Osteocyte (in vitro differentiated cells): Measurements from ENCODE around the gene C5orf15. TPM values are rescaled to one million over a fixed set of nuclear protein-coding genes. Genes with fewer than 3 reads are reported as not detected.

ENCODE experiments used
- DNase-seq: peaks from one replicate; pipeline ENCODE4 v3.0.0; 2021; ENCODE audit warnings: mixed read lengths; ENCODE audit not compliant: unreplicated experiment; ENCODE audit errors: extremely low spot score
- H3K27ac Mint-ChIP-seq: one replicate; pipeline ENCODE4 v1.8.0; 2021; ENCODE audit warnings: mild to moderate bottlenecking, mixed read lengths; ENCODE audit not compliant: unreplicated experiment
- H3K27me3 Mint-ChIP-seq: one replicate; pipeline ENCODE4 v1.8.0; 2021; ENCODE audit warnings: mixed read lengths; ENCODE audit not compliant: unreplicated experiment
- H3K36me3 Mint-ChIP-seq: one replicate; pipeline ENCODE4 v1.8.0; 2021; ENCODE audit warnings: mixed read lengths; ENCODE audit not compliant: unreplicated experiment
- H3K4me1 Mint-ChIP-seq: one replicate; pipeline ENCODE4 v1.8.0; 2021; ENCODE audit warnings: mixed read lengths; ENCODE audit not compliant: unreplicated experiment
- H3K4me3 Mint-ChIP-seq: one replicate; pipeline ENCODE4 v1.8.0; 2021; ENCODE audit warnings: mild to moderate bottlenecking, moderate library complexity, mixed read lengths; ENCODE audit not compliant: unreplicated experiment
- H3K9me3 Mint-ChIP-seq: one replicate; pipeline ENCODE4 v1.8.0; 2021; ENCODE audit warnings: mixed read lengths; ENCODE audit not compliant: unreplicated experiment
- total RNA-seq: library from RNA; stranded (reverse); gene quantifications from 2 replicates; pipeline ENCODE4 v1.2.1, GENCODE V29; 2021
- TF ChIP-seq, protein P1 (sequence below): fragments of 200-600 bp; sonication (generic); IDR thresholded peaks from 2 replicates; pipeline ENCODE4 v1.5.0; 2021; ENCODE audit warnings: antibody characterized with exemption, mild to moderate bottlenecking, moderate library complexity

C5orf15 gene
- total RNA-seq, 1 donor from 2014 or later = 62.6 TPM

GRCh38 chr5:133916479-133916878 lies 51.9 kb downstream of the C5orf15 start:
- DNase-seq = no peak
- TF ChIP-seq, protein P1, sequence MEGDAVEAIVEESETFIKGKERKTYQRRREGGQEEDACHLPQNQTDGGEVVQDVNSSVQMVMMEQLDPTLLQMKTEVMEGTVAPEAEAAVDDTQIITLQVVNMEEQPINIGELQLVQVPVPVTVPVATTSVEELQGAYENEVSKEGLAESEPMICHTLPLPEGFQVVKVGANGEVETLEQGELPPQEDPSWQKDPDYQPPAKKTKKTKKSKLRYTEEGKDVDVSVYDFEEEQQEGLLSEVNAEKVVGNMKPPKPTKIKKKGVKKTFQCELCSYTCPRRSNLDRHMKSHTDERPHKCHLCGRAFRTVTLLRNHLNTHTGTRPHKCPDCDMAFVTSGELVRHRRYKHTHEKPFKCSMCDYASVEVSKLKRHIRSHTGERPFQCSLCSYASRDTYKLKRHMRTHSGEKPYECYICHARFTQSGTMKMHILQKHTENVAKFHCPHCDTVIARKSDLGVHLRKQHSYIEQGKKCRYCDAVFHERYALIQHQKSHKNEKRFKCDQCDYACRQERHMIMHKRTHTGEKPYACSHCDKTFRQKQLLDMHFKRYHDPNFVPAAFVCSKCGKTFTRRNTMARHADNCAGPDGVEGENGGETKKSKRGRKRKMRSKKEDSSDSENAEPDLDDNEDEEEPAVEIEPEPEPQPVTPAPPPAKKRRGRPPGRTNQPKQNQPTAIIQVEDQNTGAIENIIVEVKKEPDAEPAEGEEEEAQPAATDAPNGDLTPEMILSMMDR = no peak
- Mint-ChIP-seq H3K27ac (no peak overlapping the region), H3K4me3 (no peak overlapping the region), H3K4me1 (no peaks in the 10 kb centered on the region), H3K36me3 (no peaks in the 10 kb centered on the region), H3K27me3 (peaks cover 6% of the 10 kb centered on the region), H3K9me3 (no peaks in the 10 kb centered on the region)

DNA sequence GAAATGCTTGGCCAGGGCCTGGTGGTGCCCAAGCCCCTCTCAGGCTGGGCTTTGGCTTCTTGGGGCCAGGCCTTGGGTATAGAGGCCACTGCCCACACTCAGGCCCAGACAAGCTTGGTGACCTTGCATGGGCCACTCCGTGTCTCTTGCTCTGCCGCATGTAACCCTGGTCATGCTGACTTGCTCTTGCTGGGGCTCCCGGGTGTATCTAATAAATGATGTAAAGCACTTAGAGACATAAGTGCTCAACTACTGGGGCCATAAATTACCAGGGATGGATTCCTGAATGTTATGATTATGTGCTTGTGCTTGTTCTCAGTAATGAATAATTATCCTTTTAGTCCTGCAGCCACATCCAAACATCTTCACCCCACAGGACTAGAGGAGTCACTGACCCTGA lies 54.0 kb downstream of the C5orf15 start:
- Mint-ChIP-seq H3K27me3 (peaks cover 6% of the 10 kb centered on the region), H3K27ac (no peak overlapping the region), H3K4me1 (no peaks in the 10 kb centered on the region), H3K36me3 (no peaks in the 10 kb centered on the region), H3K4me3 (no peak overlapping the region), H3K9me3 (no peaks in the 10 kb centered on the region)
- TF ChIP-seq, protein P1 = no peak
- DNase-seq = no peak

DNA sequence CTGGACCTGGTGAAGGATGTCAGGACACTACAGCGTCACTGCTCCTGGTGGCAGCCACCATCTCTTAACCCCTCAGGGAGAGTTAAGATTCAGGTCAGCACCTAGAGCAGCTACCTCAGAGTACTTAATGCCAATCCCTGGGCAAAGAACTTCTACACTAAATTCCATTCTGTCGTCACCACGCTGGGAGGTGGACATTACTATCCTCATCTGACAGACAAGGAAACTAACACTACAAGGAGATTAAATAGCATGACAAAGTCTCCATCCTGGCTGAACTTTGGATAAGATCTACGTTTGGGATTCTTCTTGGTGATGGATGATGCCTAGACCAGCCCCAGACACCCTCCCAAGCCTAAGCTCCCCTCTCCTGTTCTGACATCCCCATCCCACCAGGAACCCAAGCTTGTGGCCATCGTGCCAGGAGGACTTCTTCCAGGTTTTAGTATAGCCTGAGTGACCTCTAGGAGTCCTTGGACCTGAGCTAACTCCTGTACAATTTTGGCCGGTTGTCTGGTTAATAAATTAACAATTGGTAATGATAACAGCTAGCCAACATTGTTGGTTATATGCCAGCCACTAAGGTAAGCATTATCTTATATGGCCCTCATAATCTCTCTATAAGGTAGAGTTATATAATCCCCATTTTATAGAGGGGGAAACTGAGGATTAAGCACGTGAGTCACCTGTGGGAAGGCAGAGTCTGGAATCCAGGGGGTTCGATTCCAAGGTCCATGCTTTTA lies 54.8 kb downstream of the C5orf15 start:
- no peak for DNase-seq
- Mint-ChIP-seq H3K4me1 (no peaks in the 10 kb centered on the region), H3K27me3 (peaks cover 6% of the 10 kb centered on the region), H3K4me3 (no peak overlapping the region), H3K27ac (no peak overlapping the region), H3K9me3 (no peaks in the 10 kb centered on the region), H3K36me3 (no peaks in the 10 kb centered on the region)
- TF ChIP-seq, protein P1 = no peak

- H3K4me3 Mint-ChIP-seq = no peak overlapping the region
- TF ChIP-seq, protein P1 = no peak
- H3K27me3 Mint-ChIP-seq = peaks cover 6% of the 10 kb centered on the region
- H3K27ac Mint-ChIP-seq = no peak overlapping the region
- no peaks in the 10 kb centered on the region for H3K4me1 Mint-ChIP-seq
- H3K36me3 Mint-ChIP-seq = no peaks in the 10 kb centered on the region
- DNase-seq = no peak
- H3K9me3 Mint-ChIP-seq = no peaks in the 10 kb centered on the region
Measured at GRCh38 chr5:133912951-133913350, 55.5 kb downstream of the C5orf15 start.

- Mint-ChIP-seq H3K9me3 (no peaks in the 10 kb centered on the region), H3K36me3 (no peaks in the 10 kb centered on the region), H3K27ac (no peak overlapping the region), H3K27me3 (peaks cover under 1% of the 10 kb centered on the region), H3K4me1 (no peaks in the 10 kb centered on the region), H3K4me3 (no peak overlapping the region)
- no peak for DNase-seq
- TF ChIP-seq, protein P1 = no peak
Measured at GRCh38 chr5:133910571-133910970, 57.9 kb downstream of the C5orf15 start.
